SH-SY5Y (cell line): Measurements from ENCODE around the gene SIL1.

Experiments
- GATA2 ChIP-seq: IDR thresholded peaks from 2 replicates; pipeline ENCODE4 v1.6.1; 2011; ENCODE audit warnings: mild to moderate bottlenecking, low read depth, low read length
- GATA3 ChIP-seq: IDR thresholded peaks from 2 replicates; pipeline ENCODE4 v1.6.1; 2011; ENCODE audit warnings: low read depth, mild to moderate bottlenecking, low read length, moderate library complexity

GRCh38 chr5:139038613-139039305 lies 159.4 kb downstream of the SIL1 start:
- TF ChIP-seq GATA3 (no peak), GATA2 (no peak)
